Kidney (tissue), 14 donors: ENCODE results near the gene SLC5A9. TPM values are rescaled to one million over a fixed set of nuclear protein-coding genes. Genes with fewer than 3 reads are reported as not detected.

ENCODE experiments used
- DNase-seq, 5 donors: peaks; one replicate each; pipeline ENCODE4 v3.0.0-alpha.2; 2013 to 2020
- FAIRE-seq: peaks from 2 replicates; lab custom pipeline; 2012; peaks lifted over from hg19 to GRCh38; lab: Jason Lieb, UNC
- H3K27ac ChIP-seq, 2 donors: one replicate each; pipeline ENCODE4 v1.7.0; 2013; ENCODE audit warnings: low read depth in 2 of 2, low read length in 2 of 2, inconsistent platforms in 1 of 2
- H3K27me3 ChIP-seq: one replicate; pipeline ENCODE4 v1.7.1; 2013; ENCODE audit warnings: low read length, inconsistent platforms; ENCODE audit not compliant: control insufficient read depth, insufficient read depth
- H3K36me3 ChIP-seq, 3 donors: one replicate each; pipeline versions ENCODE4 v1.7.0 to v1.7.1; 2013; ENCODE audit warnings: low read length in 3 of 3, control low read depth in 1 of 3, inconsistent platforms in 1 of 3; ENCODE audit not compliant: insufficient read depth in 3 of 3, control insufficient read depth in 2 of 3
- H3K4me1 ChIP-seq, 3 donors: one replicate each; pipeline versions ENCODE4 v1.7.0 to v1.7.1; 2013; ENCODE audit warnings: low read length in 3 of 3, inconsistent platforms in 1 of 3, low read depth in 1 of 3; ENCODE audit not compliant: control insufficient read depth in 2 of 3, insufficient read depth in 2 of 3
- H3K4me3 ChIP-seq, 3 donors: one replicate each; pipeline versions ENCODE4 v1.7.0 to v1.8.1; 2013; ENCODE audit warnings: low read length in 3 of 3, control low read depth in 1 of 3, inconsistent platforms in 1 of 3
- H3K9ac ChIP-seq, 3 donors: one replicate each; pipeline versions ENCODE4 v1.7.0 to v1.7.1; 2013; ENCODE audit warnings: low read length in 3 of 3, control low read depth in 1 of 3, inconsistent platforms in 1 of 3
- H3K9me3 ChIP-seq, 3 donors: one replicate each; pipeline versions ENCODE4 v1.7.0 to v1.7.1; 2013; ENCODE audit warnings: low read length in 3 of 3, control low read depth in 1 of 3, inconsistent platforms in 1 of 3; ENCODE audit not compliant: control insufficient read depth in 2 of 3, insufficient read depth in 1 of 3
- intact Hi-C: fragments of 100-400 bp; cut with DNase I; formaldehyde crosslinking; loops from one replicate; pipeline ENCODE4 v1.11.1; 2022
- polyA plus RNA-seq: library from polyadenylated mRNA; stranded (reverse); fragments of 350-450 nt; fragmentation: Illumina TruSeq; extraction: RNeasy Lipid Tissue Mini Kit (QIAGEN cat#74804); gene quantifications from one replicate; pipeline ENCODE4 v1.2.3, GENCODE V29; 2014; ENCODE audit warnings: low read depth, low replicate concordance; ENCODE audit not compliant: insufficient read depth
- total RNA-seq: library from RNA; stranded (reverse); fragmentation: NEBNext Ultra II Directional; extraction: Animal tissue kit (Norgen Biotek cat#: 25700); gene quantifications from one replicate; pipeline ENCODE4 v1.2.1, GENCODE V29; 2021
- TF ChIP-seq, protein P1 (sequence below): IDR thresholded peaks from 3 replicates; pipeline ENCODE4 v1.5.1; 2012; ENCODE audit warnings: mild to moderate bottlenecking, moderate library complexity, borderline replicate concordance; ENCODE audit not compliant: insufficient read depth; ENCODE audit errors: extremely low read depth
- donor health status: control.
- donor health status: control.
- donor health status: control.
- donor health status: control.
- donor health status: control.
- donor health status: DM: yes; HTN: yes; CAD: no.
- donor health status: Normal renal cell carcinoma (clear cell type).

Gene SLC5A9
- total and polyA plus RNA-seq, 2 donors from 2014 or later, result 2.3 to 4.4 TPM

DNA sequence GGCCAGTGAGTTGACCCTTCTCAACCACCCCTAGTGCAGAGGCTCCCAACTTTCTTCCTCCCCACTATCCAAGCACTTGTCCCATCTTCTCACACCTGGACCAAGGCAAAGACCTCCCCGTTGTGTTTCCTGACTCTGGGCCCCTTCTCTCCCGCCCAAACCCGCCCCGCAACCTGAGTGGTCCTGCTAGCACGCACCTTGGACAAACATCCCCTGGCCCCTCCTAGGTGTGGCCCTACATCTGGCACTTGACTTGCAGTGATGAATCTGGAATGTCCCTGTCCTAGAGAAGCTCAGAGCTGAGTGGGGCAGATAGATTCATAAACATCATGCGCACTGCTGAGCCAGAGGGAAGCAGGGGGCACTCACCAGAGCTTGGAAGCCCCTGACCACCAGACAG is 2.3 kb downstream of the SLC5A9 start:
- TF ChIP-seq, protein P1, sequence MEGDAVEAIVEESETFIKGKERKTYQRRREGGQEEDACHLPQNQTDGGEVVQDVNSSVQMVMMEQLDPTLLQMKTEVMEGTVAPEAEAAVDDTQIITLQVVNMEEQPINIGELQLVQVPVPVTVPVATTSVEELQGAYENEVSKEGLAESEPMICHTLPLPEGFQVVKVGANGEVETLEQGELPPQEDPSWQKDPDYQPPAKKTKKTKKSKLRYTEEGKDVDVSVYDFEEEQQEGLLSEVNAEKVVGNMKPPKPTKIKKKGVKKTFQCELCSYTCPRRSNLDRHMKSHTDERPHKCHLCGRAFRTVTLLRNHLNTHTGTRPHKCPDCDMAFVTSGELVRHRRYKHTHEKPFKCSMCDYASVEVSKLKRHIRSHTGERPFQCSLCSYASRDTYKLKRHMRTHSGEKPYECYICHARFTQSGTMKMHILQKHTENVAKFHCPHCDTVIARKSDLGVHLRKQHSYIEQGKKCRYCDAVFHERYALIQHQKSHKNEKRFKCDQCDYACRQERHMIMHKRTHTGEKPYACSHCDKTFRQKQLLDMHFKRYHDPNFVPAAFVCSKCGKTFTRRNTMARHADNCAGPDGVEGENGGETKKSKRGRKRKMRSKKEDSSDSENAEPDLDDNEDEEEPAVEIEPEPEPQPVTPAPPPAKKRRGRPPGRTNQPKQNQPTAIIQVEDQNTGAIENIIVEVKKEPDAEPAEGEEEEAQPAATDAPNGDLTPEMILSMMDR, result no peak
- H3K36me3 ChIP-seq, result peaks cover 0 to 6% (median 0%) of the 10 kb centered on the region in 3 donors

DNA sequence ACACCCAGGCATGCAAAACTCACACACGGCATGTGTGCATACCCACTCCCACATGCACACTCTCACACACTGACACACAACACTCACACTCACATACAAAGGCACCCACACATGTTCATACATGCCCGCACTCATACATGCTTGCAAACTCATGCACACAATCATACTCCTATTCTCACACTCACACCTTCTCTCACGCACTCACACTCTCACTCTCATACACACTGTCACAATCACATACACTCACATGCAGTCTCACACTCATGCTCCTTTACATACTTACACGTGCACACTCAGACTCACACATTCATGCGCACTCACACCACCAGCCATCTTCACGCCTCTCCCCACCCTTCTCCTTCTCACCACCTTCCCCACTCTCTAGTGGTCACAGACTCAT is 3.1 kb downstream of the SLC5A9 start:
- H3K4me1 ChIP-seq, result peaks cover 0 to 19% (median 18%) of the 10 kb centered on the region in 3 donors
- H3K9ac ChIP-seq, result no peak overlapping the region
- TF ChIP-seq, protein P1, result no peak
- no peaks in the 10 kb centered on the region for H3K27me3 ChIP-seq
- peaks cover 0 to 2% (median 0%) of the 10 kb centered on the region in 3 donors for H3K9me3 ChIP-seq
- no peak overlapping the region for H3K4me3 ChIP-seq
- FAIRE-seq (no peak), DNase-seq (no peak)
- H3K36me3 ChIP-seq, result peaks cover 0 to 6% (median 0%) of the 10 kb centered on the region in 3 donors
- intact Hi-C loops, result no loop called here
- no peak overlapping the region for H3K27ac ChIP-seq

More for the DNA sequence above, 2.3 kb downstream of the SLC5A9 start:
- no peak overlapping the region for H3K9ac ChIP-seq
- no peak overlapping the region for H3K4me3 ChIP-seq
- H3K27me3 ChIP-seq, result no peaks in the 10 kb centered on the region
- intact Hi-C loops, result no loop called here
- peaks cover 0 to 19% (median 18%) of the 10 kb centered on the region in 3 donors for H3K4me1 ChIP-seq
- DNase-seq (no peak), FAIRE-seq (no peak)
- H3K27ac ChIP-seq, result no peak overlapping the region
- H3K9me3 ChIP-seq, result peaks cover 0 to 2% (median 0%) of the 10 kb centered on the region in 3 donors

DNA sequence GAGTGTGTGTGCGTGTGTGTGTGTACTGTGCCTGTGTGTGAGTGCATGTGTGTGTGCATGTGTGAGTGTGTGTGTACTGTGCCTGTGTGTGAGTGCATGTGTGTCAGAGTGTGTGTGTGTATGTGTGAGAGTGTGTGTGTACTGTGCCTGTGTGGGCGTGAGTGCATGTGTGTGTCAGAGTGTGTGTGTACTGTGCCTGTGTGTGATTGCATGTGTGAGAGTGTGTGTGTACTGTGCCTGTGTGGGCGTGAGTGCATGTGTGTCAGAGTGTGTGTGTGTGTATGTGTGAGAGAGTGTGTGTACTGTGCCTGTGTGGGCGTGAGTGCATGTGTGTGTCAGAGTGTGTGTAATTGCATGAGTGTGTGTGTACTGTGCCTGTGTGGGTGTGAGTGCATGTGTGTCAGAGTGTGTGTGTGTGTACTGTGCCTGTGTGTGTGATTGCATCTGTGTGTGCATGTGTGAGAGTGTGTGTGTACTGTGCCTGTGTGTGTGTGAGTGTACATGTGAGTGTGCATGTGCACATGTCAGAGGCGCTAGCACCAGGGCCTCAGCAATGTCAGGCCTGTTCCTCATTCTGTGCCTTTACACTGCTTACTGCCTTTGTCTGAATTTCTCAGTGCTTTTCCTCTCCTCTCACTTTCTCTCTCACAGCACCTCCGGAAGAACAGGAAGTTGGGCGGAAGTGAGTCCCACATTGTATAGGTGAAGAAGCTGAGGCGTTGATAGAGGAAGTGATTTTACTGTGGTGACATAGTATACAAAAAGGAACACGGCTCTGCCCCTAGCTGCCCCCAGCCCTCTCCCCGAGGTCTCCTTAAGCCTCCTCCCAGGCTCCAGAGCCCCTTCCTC is 4.9 kb downstream of the SLC5A9 start:
- H3K4me3 ChIP-seq, result peak overlapping the region in 2 of 3 donors; percentile 3 to 12
- intact Hi-C loops, result no loop called here
- DNase-seq (no peak), FAIRE-seq (no peak)
- TF ChIP-seq, protein P1, result no peak
- no peak overlapping the region for H3K27ac ChIP-seq
- peaks cover 0 to 6% (median 0%) of the 10 kb centered on the region in 3 donors for H3K36me3 ChIP-seq
- H3K4me1 ChIP-seq, result peaks cover 0 to 15% (median 12%) of the 10 kb centered on the region in 3 donors
- H3K9me3 ChIP-seq, result peaks cover 0 to 2% (median 0%) of the 10 kb centered on the region in 3 donors
- no peaks in the 10 kb centered on the region for H3K27me3 ChIP-seq
- no peak overlapping the region for H3K9ac ChIP-seq
